ENCODE measurements around the gene CALML3. TPM values are rescaled to one million over a fixed set of nuclear protein-coding genes. Genes with fewer than 3 reads are reported as not detected.

CALML3 gene
- total RNA-seq, 6 donors from 2014 or later: not detected

DNA sequence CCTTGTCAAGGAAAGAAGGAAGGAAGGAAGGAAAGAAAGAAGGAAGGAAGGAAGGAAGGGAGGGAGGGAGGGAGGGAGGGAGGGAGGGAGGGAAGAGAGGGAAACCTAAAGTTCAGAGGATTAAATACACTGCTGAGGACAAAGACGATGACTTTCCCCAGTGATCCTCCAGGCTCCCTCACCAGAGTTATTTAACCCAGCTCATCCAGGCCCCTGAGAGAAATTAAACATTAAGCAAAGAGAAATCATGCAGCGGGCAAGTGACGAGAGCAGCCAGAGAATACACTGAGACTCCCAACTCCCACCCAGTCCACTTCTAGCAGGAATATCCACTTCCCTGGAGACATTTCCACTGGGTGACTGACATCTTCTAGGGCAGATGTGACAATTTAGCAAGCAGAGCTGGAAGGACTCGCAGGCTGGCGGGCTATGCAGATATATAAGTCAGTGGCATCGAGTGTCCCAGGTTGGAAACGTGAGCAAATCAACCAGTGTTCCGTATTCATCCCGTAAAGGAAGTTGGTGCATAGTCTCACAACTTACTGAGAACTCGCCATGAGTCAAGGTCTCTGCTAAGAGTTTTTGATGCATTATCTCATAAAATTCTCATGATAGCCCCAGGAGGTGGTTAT, 48.7 kb downstream of the CALML3 start:
- TF ChIP-seq EP300 (IDR thresholded peaks at IDR 0.05) (no peak), POLR2AphosphoS5 (IDR thresholded peaks at IDR 0.05) (no peak), POLR2A (IDR thresholded peaks at IDR 0.05) (no peak)
- TF ChIP-seq, protein P1, sequence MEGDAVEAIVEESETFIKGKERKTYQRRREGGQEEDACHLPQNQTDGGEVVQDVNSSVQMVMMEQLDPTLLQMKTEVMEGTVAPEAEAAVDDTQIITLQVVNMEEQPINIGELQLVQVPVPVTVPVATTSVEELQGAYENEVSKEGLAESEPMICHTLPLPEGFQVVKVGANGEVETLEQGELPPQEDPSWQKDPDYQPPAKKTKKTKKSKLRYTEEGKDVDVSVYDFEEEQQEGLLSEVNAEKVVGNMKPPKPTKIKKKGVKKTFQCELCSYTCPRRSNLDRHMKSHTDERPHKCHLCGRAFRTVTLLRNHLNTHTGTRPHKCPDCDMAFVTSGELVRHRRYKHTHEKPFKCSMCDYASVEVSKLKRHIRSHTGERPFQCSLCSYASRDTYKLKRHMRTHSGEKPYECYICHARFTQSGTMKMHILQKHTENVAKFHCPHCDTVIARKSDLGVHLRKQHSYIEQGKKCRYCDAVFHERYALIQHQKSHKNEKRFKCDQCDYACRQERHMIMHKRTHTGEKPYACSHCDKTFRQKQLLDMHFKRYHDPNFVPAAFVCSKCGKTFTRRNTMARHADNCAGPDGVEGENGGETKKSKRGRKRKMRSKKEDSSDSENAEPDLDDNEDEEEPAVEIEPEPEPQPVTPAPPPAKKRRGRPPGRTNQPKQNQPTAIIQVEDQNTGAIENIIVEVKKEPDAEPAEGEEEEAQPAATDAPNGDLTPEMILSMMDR (IDR thresholded peaks at IDR 0.05): no peak
- Histone ChIP-seq H3K27me3 (no peaks in the 10 kb centered on the region), H3K4me3 (no peak overlapping the region), H3K4me1 (no peaks in the 10 kb centered on the region), H3K36me3 (no peaks in the 10 kb centered on the region), H3K27ac (no peak overlapping the region), H3K9me3 (no peaks in the 10 kb centered on the region)
- ATAC-seq (ENCODE audit: low FRiP score in 2 of 2): no peak
- no peak for DNase-seq
- 91 to 97% methylated on average over 10 of the region's 10 CpGs for WGBS, 2 donors

GRCh38 chr10:5573968-5574641, 49.3 kb downstream of the CALML3 start:
- Histone ChIP-seq H3K4me1 (no peaks in the 10 kb centered on the region), H3K36me3 (no peaks in the 10 kb centered on the region), H3K9me3 (no peaks in the 10 kb centered on the region), H3K27me3 (no peaks in the 10 kb centered on the region), H3K4me3 (no peak overlapping the region), H3K27ac (no peak overlapping the region)
- DNase-seq (no peak), ATAC-seq (ENCODE audit: low FRiP score in 2 of 2) (no peak)
- WGBS, 2 donors: 84 to 91% methylated on average over 20 of the region's 20 CpGs
- TF ChIP-seq POLR2AphosphoS5 (IDR thresholded peaks at IDR 0.05) (no peak), EP300 (IDR thresholded peaks at IDR 0.05) (no peak), POLR2A (IDR thresholded peaks at IDR 0.05) (no peak)
- TF ChIP-seq, protein P1 (IDR thresholded peaks at IDR 0.05): no peak

DNA sequence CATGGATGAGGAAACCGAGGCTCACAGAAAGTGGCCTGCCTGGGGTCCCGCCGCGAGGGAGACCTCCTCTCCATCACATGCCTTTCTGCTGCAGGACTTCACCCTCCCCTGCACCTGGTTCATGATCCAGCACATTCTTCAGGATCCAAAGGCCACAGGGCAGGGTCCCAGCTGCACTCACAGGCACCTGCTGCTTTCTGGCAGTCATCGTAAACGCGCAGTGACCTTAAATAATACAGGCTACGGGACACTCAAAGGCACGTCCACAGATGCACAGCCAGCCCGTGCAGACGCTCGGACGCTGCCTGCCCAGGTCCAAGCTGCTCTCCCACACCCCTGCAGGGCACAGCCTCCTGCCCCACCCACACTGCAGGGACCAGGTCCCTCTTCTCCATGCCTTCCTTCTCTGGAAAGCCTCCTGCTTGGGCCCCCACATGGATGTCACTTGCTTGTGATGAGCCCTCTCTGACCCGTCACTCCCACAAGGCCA, 49.9 kb downstream of the CALML3 start:
- no peak overlapping the region for H3K27ac ChIP-seq

DNA sequence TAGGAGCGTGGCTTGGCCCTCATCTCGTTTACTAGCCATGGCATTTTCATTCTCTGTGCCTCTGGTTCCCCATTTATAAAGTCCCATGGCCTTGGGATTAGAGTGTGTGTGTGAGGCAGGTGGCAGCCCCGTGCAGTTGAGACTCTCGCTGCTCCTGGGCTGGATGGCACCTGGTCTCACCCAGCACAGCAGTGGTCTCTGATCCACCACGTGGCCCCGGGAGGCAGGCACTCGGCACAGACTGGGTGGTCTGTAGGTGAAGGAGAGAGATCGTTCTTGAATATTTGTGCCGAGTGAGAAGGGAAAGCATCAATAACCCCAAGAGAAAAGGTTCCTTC, 50.4 kb downstream of the CALML3 start:
- no peaks in the 10 kb centered on the region for H3K9me3 ChIP-seq
- H3K36me3 ChIP-seq: no peaks in the 10 kb centered on the region
- ATAC-seq (ENCODE audit: low FRiP score in 2 of 2): peak in 1 of 2 donors; percentile 40
- TF ChIP-seq POLR2A (IDR thresholded peaks at IDR 0.05) (no peak), POLR2AphosphoS5 (IDR thresholded peaks at IDR 0.05) (no peak), EP300 (IDR thresholded peaks at IDR 0.05) (no peak)
- TF ChIP-seq, protein P1 (IDR thresholded peaks at IDR 0.05): no peak
- WGBS, 2 donors: 66 to 79% methylated on average over 7 to 9 of the region's 9 CpGs
- H3K4me3 ChIP-seq: no peak overlapping the region
- no peak for DNase-seq
- no peaks in the 10 kb centered on the region for H3K4me1 ChIP-seq
- H3K27ac ChIP-seq: no peak overlapping the region
- no peaks in the 10 kb centered on the region for H3K27me3 ChIP-seq

More for the DNA sequence above, 49.9 kb downstream of the CALML3 start:
- H3K27me3 ChIP-seq: no peaks in the 10 kb centered on the region
- H3K9me3 ChIP-seq: no peaks in the 10 kb centered on the region
- TF ChIP-seq EP300 (IDR thresholded peaks at IDR 0.05): no peak
- no peak for TF ChIP-seq POLR2A (IDR thresholded peaks at IDR 0.05)
- no peak for TF ChIP-seq POLR2AphosphoS5 (IDR thresholded peaks at IDR 0.05)
- TF ChIP-seq, protein P1 (IDR thresholded peaks at IDR 0.05): no peak
- H3K4me3 ChIP-seq: no peak overlapping the region
- ATAC-seq (ENCODE audit: low FRiP score in 2 of 2) (peak in 1 of 2 donors; percentile 4), DNase-seq (no peak)
- H3K4me1 ChIP-seq: no peaks in the 10 kb centered on the region
- no peaks in the 10 kb centered on the region for H3K36me3 ChIP-seq
- 95 to 96% methylated on average over 8 to 14 of the region's 14 CpGs for WGBS, 2 donors
